NCI-H187 (cell line): ENCODE measurements around the gene MFAP3.
A peak's percentile ranks its signal among the peaks of the same experiment; 100 is the strongest.
"Not testable (repeated sequence)": the region's sequence is repeated elsewhere in the genome, so short reads cannot be mapped to it uniquely, and the experiment has no call there.

Source experiments
- DNase-seq, 2 experiments: peaks; one replicate each; lab custom pipeline; 2025; lab: John Stamatoyannopoulos, UW

The MFAP3 gene

GRCh38 chr5:154053468-154053867 is 14.7 kb downstream of the MFAP3 start:
- DNase-seq: no peak

GRCh38 chr5:154055201-154055600 is 16.4 kb downstream of the MFAP3 start:
- no peak for DNase-seq

DNA sequence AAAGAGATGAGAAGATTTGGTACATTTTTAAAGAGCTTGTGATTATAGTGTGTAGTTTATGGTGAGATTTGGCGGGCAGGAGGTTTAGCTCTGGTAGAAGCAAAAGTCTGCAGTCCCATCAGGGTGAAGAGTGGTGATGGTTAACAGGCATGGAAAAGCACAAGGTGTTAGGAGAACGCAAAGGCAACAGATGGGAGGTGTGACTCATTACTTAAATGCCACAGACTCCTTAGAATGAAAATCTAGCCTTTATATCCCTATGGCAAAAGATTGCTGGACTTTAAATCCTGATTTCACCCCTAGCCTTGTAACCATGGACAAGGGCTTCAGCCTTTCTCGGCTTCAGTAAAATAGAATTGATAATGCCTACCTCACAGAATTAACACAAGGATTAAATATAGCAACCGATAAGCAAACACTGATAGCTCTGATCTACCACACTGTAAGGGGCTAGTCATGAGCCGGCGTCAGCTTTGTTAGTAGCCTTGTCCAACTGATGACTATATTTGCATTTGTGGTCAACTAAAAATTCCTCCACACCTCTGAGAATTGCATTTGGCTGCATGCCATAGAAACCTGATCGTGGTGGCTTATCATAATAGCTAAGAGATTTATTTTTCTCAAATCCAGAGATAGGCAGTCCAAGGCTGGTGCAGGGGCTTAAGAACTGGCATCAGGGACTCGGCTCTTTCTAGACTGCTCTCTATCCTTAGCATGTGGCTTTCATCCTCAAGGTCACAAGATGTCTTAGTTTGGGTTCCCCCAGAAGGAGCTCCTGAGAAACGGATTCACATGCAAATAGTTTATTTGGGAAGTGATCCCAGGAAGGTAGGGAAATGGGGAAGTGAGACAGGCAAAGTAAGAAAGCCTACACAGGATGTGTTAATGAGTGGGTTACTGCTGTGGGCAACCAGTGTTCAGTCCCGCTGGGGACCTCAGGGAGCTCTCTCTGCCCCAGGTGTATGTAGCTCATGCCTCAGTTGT is 19.6 kb downstream of the MFAP3 start:
- DNase-seq: peak; percentile 40 to 41

GRCh38 chr5:154059039-154059430 is 20.3 kb downstream of the MFAP3 start:
- DNase-seq: no peak

- no peak for DNase-seq
Measured at GRCh38 chr5:154059583-154059982, 20.8 kb downstream of the MFAP3 start.

DNA sequence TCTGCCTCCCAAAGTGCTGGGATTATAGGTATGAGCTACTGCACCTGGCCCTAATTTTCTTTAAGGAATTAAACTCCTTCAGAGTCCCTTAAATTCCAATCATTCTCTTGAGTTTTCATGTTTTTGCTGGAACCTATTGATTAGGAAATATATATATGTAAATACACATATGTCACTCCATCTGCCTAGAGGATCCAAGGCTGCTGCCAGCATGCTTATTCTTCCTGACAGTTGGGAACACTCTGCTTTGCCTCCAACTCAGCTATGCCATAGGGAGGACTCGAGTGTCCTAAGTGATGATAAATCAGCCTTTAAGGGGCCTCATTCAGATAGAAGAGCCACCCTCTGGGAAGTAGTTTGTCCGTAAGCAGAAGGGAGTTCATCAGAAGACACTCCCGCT is 21.8 kb downstream of the MFAP3 start:
- DNase-seq: no peak

DNA sequence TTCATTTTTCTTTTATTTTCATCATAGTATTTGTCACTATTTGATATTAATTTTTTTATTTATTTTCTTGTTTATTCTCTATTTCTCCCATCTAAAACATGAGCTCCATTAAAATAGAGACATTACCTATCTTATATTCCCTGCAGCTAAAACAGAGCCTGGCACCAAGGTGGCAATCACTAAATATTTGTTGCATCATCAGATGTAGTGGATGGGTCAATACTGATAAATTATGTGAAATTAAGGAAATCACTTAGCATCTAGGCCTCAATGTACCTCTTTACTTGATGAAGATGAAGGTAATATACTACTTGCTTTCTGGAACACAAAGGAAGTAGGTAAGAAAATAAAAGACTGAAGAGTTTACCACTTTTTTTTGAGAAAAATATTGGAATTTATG is 24.6 kb downstream of the MFAP3 start:
- DNase-seq: no peak

- no peak for DNase-seq
Measured at GRCh38 chr5:154065971-154066370, 27.2 kb downstream of the MFAP3 start.

DNA sequence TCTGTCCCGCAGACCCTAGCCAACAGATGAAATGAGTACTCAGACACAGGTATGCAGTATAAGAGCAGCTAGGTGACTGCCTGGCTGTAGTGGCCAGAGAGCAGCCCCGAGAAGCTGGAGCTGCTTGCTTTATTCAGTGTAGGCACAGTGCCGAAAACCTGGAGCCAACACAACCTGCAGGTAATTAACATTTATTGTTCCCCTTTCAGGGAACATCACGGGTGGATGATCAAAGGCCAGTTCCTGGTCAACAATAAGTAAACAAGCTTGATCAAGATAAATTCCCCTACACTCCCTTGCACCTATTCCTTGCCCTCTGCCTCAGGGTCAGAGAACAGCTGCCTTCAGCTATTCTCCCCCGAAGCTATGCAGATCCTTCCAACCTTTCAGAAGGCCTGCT is 31.1 kb downstream of the MFAP3 start:
- DNase-seq: not testable (repeated sequence)

GRCh38 chr5:154071799-154072413 is 33.1 kb downstream of the MFAP3 start:
- DNase-seq: no peak

DNA sequence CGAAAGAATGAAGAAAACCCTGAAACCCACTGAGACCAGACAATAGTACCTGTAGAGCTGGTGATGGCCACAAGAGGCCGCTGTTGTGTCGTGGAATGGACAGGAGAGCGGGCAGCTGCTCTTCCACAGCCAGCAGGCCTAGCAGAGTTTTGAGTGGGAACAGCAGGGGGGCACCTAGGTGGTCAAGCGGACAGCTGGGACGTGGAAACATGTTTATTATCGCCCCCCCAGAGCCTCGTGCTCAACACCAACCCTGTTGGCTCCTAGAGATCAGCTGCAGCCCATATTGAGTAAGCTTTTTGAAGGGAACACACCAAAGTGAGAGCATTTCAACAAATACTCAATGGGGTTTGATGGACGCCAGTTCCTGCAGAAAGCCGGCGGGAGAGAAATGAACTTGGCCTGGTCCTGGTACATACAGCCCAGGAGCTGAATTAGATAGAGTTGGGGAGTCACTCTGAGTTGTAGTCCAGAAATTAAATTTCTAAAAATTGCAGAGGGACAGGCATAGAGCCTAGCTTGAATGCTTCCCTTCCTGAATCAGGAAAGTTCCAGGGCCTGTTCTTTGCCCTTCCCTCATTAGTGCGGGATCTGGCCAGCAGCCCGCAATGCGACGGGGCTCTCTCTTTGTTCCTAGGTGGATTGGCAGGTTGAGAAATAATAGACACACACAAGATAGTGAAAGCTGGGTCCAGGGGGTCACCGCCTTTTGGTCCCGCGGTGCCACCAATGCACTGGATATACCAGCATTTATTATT is 33.8 kb downstream of the MFAP3 start:
- DNase-seq: peak; percentile 33 to 63

- DNase-seq: peak; percentile 33 to 55
Measured at GRCh38 chr5:154076240-154076922, 37.6 kb downstream of the MFAP3 start.

DNA sequence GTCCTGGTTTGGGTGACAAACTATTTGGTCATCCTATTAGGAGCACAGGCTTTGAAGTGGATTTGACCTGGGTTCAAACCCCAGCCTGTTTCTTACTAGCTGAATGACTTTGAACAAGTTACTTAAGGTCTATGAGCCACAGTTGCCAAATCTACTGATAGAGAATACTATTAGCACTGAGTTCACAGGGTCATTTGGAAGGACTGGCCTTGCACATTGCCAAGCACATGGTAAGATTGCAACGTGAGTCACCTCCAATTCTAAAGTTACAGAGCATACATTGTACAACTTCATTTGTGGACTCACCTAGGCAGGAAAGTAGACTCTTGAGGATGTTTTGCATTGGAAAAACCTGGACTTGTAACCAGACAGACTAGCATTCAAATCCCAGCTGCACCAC is 38.9 kb downstream of the MFAP3 start:
- DNase-seq: no peak

DNA sequence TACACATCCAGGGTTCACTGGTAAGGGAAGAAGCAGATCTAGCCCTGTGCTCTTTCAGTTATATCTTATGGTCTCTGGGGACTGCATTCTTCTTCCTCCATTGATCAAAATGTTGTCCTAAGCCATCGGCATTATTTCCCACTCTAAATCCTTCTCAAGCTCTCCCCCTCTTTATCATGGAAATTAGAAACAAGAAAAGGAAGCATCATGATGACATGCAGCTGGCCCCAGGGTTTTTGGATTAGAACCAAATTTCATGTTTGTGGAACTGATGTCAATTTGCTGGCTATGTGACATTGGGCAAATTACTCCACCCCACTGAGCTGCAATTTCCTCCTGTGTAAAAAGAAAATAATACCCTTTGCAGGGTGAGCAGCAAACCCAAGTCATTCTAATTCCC is 39.5 kb downstream of the MFAP3 start:
- DNase-seq: no peak

GRCh38 chr5:154081246-154081645 is 42.5 kb downstream of the MFAP3 start:
- no peak for DNase-seq

DNA sequence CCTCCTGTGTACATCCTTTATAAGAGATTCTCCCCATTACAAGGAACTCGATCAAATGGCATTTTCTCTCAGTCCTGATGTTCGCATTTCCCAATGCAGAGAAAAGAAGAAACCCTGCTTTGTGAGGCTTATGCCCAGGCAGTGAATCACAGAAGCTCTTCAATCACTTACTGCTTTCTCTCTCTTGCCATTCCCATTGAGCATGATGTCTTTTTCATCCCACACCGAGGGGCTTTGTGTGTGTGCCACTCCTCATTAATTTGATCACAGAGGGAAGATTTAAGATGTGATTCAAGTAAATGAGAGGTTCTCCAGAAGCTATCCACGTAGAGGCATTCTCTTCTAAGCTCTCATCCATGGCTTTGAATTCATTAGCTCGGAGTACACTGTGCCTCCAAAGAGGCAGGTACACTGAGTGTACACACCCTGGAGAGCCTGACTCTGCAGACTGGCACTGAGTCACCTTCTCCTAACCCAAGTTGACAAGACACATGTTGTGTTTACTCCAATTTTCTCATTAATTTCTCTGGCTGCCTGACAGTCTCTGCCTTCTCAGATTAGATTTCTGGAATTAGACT is 45.4 kb downstream of the MFAP3 start:
- DNase-seq: no peak

DNA sequence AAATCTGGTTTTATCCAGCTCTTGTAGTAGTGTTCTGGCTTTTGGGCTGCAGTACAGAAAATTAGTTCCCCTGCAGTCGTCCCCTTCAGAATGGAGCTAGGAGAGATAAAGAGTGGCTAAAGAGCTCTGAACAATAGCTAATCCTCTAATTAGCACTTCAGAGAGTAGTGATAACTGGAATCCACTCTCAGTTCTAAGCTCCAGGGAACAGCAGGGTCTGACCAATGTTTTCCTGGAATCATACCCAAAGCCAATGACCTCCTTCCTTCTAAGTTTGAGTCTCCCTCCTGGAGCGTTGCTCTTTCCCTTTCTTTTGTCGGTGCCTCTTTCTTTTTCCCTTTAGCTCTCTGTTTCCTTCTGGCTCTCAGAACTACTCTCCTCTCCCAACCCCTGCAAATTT is 47.4 kb downstream of the MFAP3 start:
- no peak for DNase-seq

DNA sequence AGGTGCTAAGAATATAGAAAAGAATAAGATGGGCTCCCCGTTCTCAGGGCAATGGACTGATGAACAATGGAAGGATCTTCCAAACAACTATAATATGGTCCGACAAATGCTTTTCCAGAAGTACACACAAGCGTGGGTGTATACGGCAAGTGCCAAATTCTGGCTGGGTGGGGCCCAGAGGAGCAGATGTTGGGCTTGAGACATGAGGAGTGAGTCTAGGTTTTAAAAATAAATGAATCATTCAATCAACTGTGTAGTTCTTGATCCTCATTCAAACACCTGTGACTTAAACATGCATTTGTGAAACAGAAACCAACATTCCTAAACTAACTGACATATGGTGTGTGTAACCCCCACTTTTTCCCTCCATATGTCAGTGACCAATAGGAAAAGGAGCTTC is 47.9 kb downstream of the MFAP3 start:
- DNase-seq: no peak

DNA sequence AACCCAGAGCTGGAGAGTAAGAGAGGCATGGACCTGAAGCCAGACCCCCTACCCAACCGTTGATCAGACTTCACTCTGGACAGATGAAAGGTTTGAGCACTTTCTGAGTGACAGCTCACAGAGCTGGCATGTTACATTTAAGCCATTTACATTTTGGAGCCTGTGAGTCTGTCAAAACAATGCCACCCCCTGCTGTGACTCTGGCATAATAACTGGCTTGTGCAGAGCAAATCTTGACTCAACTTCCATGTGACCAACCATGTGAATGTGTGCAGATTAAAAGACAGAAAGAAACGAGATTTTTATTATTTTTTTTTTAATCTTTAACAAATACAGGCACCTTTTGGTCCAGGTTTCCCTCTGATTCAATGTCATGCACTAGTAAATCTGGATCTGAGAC is 48.5 kb downstream of the MFAP3 start:
- no peak for DNase-seq

- no peak for DNase-seq
Measured at GRCh38 chr5:154088801-154089200, 50.0 kb downstream of the MFAP3 start.

GRCh38 chr5:154090656-154091055 is 51.9 kb downstream of the MFAP3 start:
- DNase-seq: no peak
